ACC112 (cell line): ENCODE measurements around the gene COX5A.
"Not testable (repeated sequence)": the region's sequence is repeated elsewhere in the genome, so short reads cannot be mapped to it uniquely, and the experiment has no call there.

Experiments used
- H2AFZ ChIP-seq: fragments of 200-600 bp; sonication (generic); one replicate; pipeline ENCODE4 v1.6.0; 2017; ENCODE audit warnings: antibody characterized with exemption, low read length; ENCODE audit not compliant: unreplicated experiment
- H3K27ac ChIP-seq: fragments of 200-600 bp; sonication (generic); 2 replicates; pipeline ENCODE4 v1.5.1; 2014; ENCODE audit warnings: low read depth, mild to moderate bottlenecking, antibody characterized with exemption, low read length, moderate library complexity
- H3K27me3 ChIP-seq: fragments of 200-600 bp; sonication (generic); 2 replicates; pipeline ENCODE4 v1.6.1; 2014; ENCODE audit warnings: mild to moderate bottlenecking, antibody characterized with exemption, low read length, moderate library complexity, mixed read lengths; ENCODE audit not compliant: insufficient read depth
- H3K36me3 ChIP-seq: fragments of 200-600 bp; sonication (generic); 2 replicates; pipeline ENCODE4 v1.6.1; 2016; ENCODE audit warnings: mild to moderate bottlenecking, antibody characterized with exemption, low read length, moderate library complexity, mixed read lengths; ENCODE audit not compliant: insufficient read depth
- H3K4me1 ChIP-seq: fragments of 200-600 bp; sonication (generic); one replicate; pipeline ENCODE4 v1.6.1; 2016; ENCODE audit warnings: low read length, mixed read lengths; ENCODE audit not compliant: insufficient read depth, unreplicated experiment, control insufficient read depth
- H3K4me3 ChIP-seq: fragments of 200-600 bp; sonication (generic); 2 replicates; pipeline ENCODE4 v1.5.1; 2014; ENCODE audit warnings: mild to moderate bottlenecking, low read depth, low read length
- H3K79me2 ChIP-seq: fragments of 200-600 bp; sonication (generic); one replicate; pipeline ENCODE4 v1.6.0; 2016; ENCODE audit warnings: low read length; ENCODE audit not compliant: control insufficient read depth, unreplicated experiment, insufficient read depth

Gene COX5A

GRCh38 chr15:74902295-74903075 lies 35.4 kb downstream of the COX5A start:
- H3K79me2 ChIP-seq = peaks cover 25% of the 10 kb centered on the region
- H2AFZ ChIP-seq = no peak overlapping the region
- H3K27ac ChIP-seq = no peak overlapping the region
- no peak overlapping the region for H3K4me3 ChIP-seq
- no peaks in the 10 kb centered on the region for H3K27me3 ChIP-seq
- H3K36me3 ChIP-seq = peaks cover 26% of the 10 kb centered on the region; the same call in 1 of the 2 replicates
- peaks cover 14% of the 10 kb centered on the region for H3K4me1 ChIP-seq

DNA sequence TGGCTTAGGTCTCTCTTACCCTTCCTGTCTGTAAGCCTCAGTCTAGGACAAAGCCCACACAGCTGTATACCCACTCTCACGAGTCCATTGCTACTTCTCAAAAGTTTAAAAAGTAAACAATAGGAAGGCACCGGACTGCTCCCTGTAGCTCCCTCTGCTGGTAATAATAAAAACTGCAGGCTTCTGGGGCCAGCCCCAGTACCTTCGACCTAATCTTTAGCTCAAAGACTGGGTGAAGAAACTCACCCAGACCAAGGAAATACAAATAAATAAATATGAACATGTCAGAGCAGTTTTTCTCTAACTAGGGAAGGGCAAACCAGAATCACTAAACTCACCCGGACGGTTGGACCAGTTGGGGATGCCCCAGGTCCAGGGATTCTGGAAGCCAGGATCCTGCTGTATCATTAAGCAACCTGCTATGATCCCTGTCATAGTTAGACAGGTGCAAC lies 36.2 kb downstream of the COX5A start:
- Histone ChIP-seq H3K27me3 (no peaks in the 10 kb centered on the region), H3K36me3 (peaks cover 26% of the 10 kb centered on the region; the same call in 1 of the 2 replicates), H3K79me2 (peaks cover 25% of the 10 kb centered on the region), H3K27ac (no peak overlapping the region), H3K4me3 (no peak overlapping the region), H3K4me1 (peaks cover 10% of the 10 kb centered on the region), H2AFZ (no peak overlapping the region)

GRCh38 chr15:74897300-74897701 lies 40.6 kb downstream of the COX5A start:
- Histone ChIP-seq H3K36me3 (peaks cover 29% of the 10 kb centered on the region; the same call in 1 of the 2 replicates), H3K4me1 (no peaks in the 10 kb centered on the region), H3K79me2 (no peaks in the 10 kb centered on the region), H3K4me3 (no peak overlapping the region), H3K27ac (no peak overlapping the region), H3K27me3 (no peaks in the 10 kb centered on the region), H2AFZ (no peak overlapping the region)

- Histone ChIP-seq H3K4me3 (no peak overlapping the region), H3K79me2 (peaks cover 3% of the 10 kb centered on the region), H3K27ac (no peak overlapping the region), H2AFZ (no peak overlapping the region), H3K27me3 (no peaks in the 10 kb centered on the region), H3K36me3 (peaks cover 25% of the 10 kb centered on the region; the same call in 1 of the 2 replicates), H3K4me1 (no peaks in the 10 kb centered on the region)
These were observed 41.6 kb downstream of the COX5A start for GRCh38 chr15:74896316-74896715.

- Histone ChIP-seq H3K4me3 (no peak overlapping the region), H3K79me2 (peaks cover 8% of the 10 kb centered on the region), H3K27me3 (no peaks in the 10 kb centered on the region), H3K27ac (no peak overlapping the region), H3K36me3 (peaks cover 25% of the 10 kb centered on the region; the same call in 1 of the 2 replicates), H2AFZ (no peak overlapping the region), H3K4me1 (peaks cover 3% of the 10 kb centered on the region)
These were observed 42.0 kb downstream of the COX5A start for GRCh38 chr15:74895830-74896229.

DNA sequence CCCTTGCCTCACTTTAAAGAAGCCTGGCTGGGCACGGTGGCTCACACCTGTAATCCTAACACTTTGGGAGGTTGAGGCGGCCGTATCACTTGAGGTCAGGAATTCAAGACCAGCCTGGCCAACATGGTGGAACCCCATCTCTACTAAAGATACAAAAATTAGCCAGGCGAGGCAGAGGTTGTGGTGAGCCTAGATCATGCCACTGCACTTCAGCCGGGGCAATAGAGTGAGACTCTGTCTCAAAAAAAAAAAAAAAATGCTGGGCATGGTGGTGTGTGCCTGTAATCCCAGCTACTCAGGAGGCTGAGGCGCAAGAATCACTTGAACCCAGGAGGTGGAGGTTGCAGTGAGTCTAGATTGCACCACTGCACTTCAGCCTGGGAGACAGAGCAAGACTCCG lies 43.5 kb downstream of the COX5A start:
- H3K27ac ChIP-seq, H2AFZ ChIP-seq, H3K27me3 ChIP-seq, H3K4me1 ChIP-seq, H3K4me3 ChIP-seq: not testable (repeated sequence)
- Histone ChIP-seq H3K79me2 (peaks cover 17% of the 10 kb centered on the region), H3K36me3 (peaks cover 14% of the 10 kb centered on the region; the same call in 1 of the 2 replicates)

- peaks cover 17% of the 10 kb centered on the region for H3K79me2 ChIP-seq
- no peak overlapping the region for H2AFZ ChIP-seq
- H3K36me3 ChIP-seq = peaks cover 14% of the 10 kb centered on the region; the same call in 1 of the 2 replicates
- H3K4me3 ChIP-seq = no peak overlapping the region
- peaks cover 11% of the 10 kb centered on the region for H3K4me1 ChIP-seq
- H3K27ac ChIP-seq = no peak overlapping the region
- H3K27me3 ChIP-seq = no peaks in the 10 kb centered on the region
These were observed 44.2 kb downstream of the COX5A start for GRCh38 chr15:74893627-74894026.

- no peak overlapping the region for H2AFZ ChIP-seq
- no peaks in the 10 kb centered on the region for H3K27me3 ChIP-seq
- peaks cover 17% of the 10 kb centered on the region for H3K79me2 ChIP-seq
- no peak overlapping the region for H3K27ac ChIP-seq
- no peak overlapping the region for H3K4me3 ChIP-seq
- peaks cover 12% of the 10 kb centered on the region for H3K4me1 ChIP-seq
- peaks cover 14% of the 10 kb centered on the region; the same call in 1 of the 2 replicates for H3K36me3 ChIP-seq
These were observed 44.9 kb downstream of the COX5A start for GRCh38 chr15:74892931-74893330.

DNA sequence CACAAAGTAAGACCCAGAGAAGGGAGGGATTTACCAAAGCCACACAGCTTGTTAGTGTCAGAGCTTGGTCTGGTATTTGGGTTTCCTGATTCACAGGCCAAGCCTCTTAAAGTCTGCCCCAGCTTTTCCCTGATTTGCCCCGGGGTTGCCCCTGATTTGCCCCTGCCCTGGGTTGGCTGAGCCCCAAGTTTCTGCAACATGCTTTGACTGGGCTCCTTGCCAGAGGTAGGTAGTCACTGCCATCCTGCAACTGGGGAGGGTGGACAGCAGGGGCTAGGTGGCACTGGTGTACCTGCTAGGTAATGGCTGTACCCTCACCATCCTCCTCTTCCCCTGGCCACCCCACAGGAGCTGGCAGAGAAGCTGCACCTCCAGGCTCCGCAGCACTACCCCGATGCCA lies 45.6 kb downstream of the COX5A start:
- no peak overlapping the region for H3K27ac ChIP-seq
- H3K4me3 ChIP-seq = no peak overlapping the region
- no peaks in the 10 kb centered on the region for H3K27me3 ChIP-seq
- peaks cover 12% of the 10 kb centered on the region for H3K4me1 ChIP-seq
- H2AFZ ChIP-seq = no peak overlapping the region
- H3K36me3 ChIP-seq = peaks cover 14% of the 10 kb centered on the region; the same call in 1 of the 2 replicates
- peaks cover 17% of the 10 kb centered on the region for H3K79me2 ChIP-seq

GRCh38 chr15:74891469-74891868 lies 46.4 kb downstream of the COX5A start:
- Histone ChIP-seq H3K27me3 (no peaks in the 10 kb centered on the region), H2AFZ (no peak overlapping the region), H3K36me3 (peaks cover 14% of the 10 kb centered on the region; the same call in 1 of the 2 replicates), H3K79me2 (peaks cover 17% of the 10 kb centered on the region), H3K4me3 (no peak overlapping the region; the same call in 1 of the 2 replicates), H3K27ac (no peak overlapping the region), H3K4me1 (peaks cover 12% of the 10 kb centered on the region)

- Histone ChIP-seq H3K27ac (no peak overlapping the region), H3K4me1 (peaks cover 12% of the 10 kb centered on the region), H2AFZ (peak overlapping the region; percentile 28), H3K79me2 (peaks cover 17% of the 10 kb centered on the region), H3K27me3 (no peaks in the 10 kb centered on the region), H3K36me3 (peaks cover 14% of the 10 kb centered on the region; the same call in 1 of the 2 replicates), H3K4me3 (peak overlapping the region; percentile 90)
These were observed 47.3 kb downstream of the COX5A start for GRCh38 chr15:74890665-74890960.
